ENCODE data around the gene ITGAE.
"Not testable (repeated sequence)": the region's sequence is repeated elsewhere in the genome, so short reads cannot be mapped to it uniquely, and the experiment has no call there.

Gene ITGAE

GRCh38 chr17:3729881-3730280 is 71.1 kb downstream of the ITGAE start:
- no peak for DNase-seq (ENCODE audit: low spot score)

GRCh38 chr17:3728099-3728498 is 72.9 kb downstream of the ITGAE start:
- not testable (repeated sequence) for DNase-seq (ENCODE audit: low spot score)

- DNase-seq (ENCODE audit: low spot score) = no peak
These were observed 73.9 kb downstream of the ITGAE start for GRCh38 chr17:3727041-3727440.

DNA sequence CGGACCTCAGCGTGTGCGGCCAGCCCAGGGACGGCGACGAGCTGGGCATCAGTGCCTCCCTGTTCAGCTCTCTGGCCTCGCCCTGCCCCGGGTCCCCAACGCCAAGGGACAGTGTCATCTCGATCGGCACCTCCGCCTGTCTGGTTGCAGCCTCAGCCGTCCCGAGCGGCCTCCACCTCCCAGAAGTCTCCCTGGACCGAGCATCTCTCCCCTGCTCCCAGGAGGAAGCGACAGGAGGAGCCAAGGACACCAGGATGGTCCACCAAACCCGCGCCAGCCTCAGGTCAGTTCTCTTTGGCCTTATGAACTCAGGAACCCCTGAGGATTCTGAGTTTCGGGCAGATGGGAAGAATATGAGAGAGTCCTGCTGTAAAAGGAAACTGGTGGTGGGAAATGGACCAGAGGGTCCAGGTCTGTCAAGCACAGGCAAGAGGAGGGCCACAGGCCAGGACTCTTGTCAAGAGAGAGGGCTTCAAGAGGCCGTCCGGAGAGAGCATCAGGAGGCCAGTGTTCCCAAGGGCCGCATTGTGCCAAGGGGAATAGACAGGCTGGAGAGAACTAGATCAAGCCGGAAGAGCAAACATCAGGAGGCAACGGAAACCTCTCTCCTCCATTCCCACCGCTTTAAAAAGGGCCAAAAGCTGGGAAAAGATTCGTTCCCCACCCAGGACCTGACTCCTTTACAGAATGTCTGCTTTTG is 76.5 kb downstream of the ITGAE start:
- DNase-seq (ENCODE audit: low spot score) = peak; percentile 22

DNA sequence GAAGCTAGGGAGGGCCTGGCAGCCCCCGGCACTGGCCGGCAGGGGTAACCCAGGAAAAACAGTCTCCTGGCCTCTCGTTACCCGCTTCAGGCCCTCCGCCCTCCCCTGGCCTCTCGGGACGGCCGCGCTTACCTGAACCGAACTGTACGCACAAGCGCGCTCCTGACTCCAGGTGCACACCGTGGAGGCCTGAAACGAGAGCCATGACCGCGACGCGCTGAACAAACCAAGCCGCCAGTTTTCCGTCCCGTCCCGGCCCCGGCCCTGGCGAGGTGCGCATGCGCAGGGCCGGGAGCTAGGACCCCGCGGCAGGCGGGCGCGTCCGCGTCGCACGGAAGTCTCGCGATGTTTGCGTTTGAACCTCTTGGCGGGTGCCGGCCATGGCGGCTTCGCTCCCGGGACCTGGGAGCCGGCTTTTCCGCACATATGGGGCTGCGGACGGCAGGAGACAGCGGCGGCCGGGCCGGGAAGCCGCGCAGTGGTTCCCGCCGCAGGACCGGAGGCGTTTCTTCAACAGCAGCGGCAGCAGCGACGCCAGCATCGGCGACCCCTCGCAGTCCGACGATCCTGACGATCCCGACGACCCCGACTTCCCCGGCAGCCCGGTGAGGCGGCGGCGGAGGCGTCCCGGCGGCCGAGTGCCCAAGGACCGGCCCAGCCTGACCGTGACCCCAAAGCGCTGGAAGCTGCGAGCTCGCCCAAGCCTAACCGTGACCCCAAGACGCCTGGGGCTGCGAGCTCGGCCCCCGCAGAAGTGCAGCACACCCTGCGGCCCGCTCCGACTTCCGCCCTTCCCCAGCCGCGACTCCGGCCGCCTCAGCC is 77.2 kb downstream of the ITGAE start, which contains the start of gene HASPIN:
TSS of gene HASPIN (plus strand) at position 348 of the 822 bp plus-strand sequence. CDS start at position 381, 33 bp downstream.
- DNase-seq (ENCODE audit: low spot score) = peak; percentile 100

- no peak for DNase-seq (ENCODE audit: low spot score)
These were observed 77.8 kb downstream of the ITGAE start for GRCh38 chr17:3723188-3723555.

GRCh38 chr17:3722716-3723115 is 78.3 kb downstream of the ITGAE start:
- peak; percentile 29 for DNase-seq (ENCODE audit: low spot score)

DNA sequence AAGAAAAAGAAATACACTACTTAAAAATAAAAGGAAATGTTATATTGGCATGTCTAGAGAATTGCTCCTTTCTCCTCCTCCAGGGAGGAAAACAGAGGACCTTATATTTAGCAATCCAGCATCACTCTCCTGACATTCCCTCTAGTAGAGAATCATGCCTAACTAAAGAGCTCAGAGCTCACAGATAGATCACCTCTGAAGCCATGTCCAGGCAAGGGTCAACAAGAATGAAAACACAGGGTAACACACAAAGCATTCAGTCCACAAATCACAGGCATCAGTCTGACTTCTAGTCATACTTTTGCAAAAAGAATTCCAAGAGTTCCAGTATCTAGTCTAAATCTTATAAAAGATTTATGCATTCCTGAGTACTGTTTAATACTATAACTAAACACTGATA is 81.7 kb downstream of the ITGAE start:
- no peak for DNase-seq (ENCODE audit: low spot score)

DNA sequence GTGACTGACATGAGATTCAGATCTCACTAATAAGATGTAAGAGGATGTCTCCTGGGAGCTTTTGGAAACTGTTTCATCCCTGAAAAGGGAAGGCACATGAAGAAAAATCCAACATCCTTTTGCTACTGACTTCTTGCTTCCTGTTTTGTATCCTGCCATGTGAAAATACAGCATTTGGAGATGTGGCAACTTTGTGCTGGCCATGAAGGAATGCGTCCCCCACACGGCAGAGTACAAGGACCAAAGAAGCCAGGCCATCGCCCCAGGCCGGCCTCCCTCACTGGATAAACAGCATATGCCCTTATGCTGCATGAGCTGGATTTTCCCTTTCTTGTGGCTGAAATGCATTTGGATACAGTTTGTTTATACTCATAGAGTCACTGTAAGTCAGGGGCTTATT is 82.8 kb downstream of the ITGAE start:
- no peak for DNase-seq (ENCODE audit: low spot score)

- no peak for DNase-seq (ENCODE audit: low spot score)
These were observed 85.7 kb downstream of the ITGAE start for GRCh38 chr17:3715296-3715695.

GRCh38 chr17:3712811-3713463 is 88.1 kb downstream of the ITGAE start:
- DNase-seq (ENCODE audit: low spot score) = no peak

GRCh38 chr17:3710951-3711383 is 90.0 kb downstream of the ITGAE start:
- no peak for DNase-seq (ENCODE audit: low spot score)

DNA sequence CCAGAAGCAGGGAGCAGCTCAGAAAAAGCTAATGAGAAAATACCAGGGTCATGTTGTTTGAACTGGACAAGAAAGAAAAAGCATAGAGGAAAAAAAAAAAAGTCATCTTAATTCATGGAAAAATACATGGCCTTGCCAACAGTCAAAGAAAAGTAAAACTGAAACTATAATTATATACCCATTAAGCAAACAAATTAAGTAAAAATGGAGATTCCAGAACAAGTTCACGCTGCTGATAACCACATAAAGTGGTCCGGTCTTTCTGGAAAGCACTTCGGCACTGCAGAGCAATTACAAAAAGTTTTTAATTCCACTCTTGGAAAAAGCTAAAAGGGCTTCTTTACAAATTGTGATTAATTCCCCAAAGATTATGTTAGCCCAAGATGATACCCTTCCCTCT is 92.6 kb downstream of the ITGAE start:
- DNase-seq (ENCODE audit: low spot score) = no peak

- not testable (repeated sequence) for DNase-seq (ENCODE audit: low spot score)
These were observed 95.3 kb downstream of the ITGAE start for GRCh38 chr17:3705718-3705984.

DNA sequence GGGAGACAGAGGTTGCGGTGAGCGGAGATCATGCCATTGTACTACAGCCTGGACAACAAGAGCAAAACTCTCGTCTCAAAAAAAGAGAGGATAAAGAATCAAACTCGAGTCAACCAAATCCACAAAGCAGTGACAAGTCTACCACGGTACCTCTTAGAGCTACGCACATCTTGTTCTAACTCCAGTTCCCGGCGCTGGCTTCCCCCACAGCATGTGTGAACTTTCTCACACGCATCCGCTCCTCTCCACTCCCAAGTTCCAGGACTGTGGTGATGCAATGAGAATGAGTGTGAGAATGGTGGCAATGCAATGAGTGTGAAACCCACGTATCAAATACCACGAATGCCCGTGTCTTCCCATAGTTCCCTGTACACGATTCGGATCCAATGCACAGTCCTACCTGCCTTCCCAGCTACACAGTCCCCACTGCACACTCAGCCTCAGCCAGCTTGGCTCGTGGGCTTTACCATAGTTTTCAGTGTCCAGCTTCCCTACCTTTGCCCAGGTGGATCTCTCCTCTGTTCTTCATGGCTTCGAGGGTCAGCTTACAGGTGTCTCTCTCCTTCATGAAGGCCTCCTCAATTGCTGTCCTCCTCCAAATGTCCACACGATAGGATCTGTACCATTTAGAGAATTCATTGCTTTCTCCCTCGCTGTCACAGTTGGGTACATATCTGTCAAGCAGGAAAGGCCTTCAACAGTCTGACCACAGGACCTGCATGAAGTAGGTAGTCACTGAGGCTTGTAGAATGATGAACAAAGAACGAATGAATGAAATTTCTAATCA is 95.9 kb downstream of the ITGAE start:
- DNase-seq (ENCODE audit: low spot score) = no peak

GRCh38 chr17:3702041-3702539 is 98.9 kb downstream of the ITGAE start:
- not testable (repeated sequence) for DNase-seq (ENCODE audit: low spot score)

DNA sequence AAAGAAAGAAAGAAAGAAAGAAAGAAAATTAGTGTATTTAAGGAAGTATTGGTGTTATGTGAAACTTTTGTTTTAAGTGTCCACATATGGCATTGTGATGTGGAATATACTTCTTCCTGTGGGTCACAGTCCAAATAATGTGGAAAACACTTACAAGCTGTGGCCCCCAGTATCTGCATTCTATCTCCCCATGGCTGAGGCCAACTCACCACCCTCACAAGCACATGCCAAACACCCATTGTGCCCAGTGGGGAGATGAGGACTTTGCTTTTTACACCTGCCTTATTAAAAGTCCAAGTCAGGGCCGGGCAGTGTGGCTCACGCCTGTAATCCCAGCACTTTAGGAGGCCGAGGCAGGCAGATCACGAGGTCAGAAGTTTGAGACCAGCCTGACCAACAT is 101.0 kb downstream of the ITGAE start:
- no peak for DNase-seq (ENCODE audit: low spot score)

DNA sequence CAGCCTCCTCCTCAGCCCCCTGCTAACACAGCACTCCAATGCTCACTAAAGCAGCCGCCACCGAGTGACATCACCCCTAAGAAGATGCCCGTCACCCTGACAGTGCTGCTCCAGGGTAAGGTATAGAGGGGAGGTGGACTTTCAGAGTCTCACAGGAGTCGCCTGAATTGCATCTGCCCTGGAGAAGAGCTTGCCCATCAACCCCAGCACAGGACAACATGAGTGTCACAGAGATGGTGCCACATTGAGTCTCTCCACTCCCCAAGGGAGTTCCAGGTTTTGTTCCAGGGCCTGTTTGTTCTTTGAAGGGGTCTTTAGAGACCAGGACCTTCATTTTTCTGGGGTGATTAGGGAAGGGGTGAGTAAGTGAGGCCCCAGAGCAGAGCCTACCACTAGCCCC is 102.8 kb downstream of the ITGAE start:
- DNase-seq (ENCODE audit: low spot score) = no peak

GRCh38 chr17:3697103-3697476 is 103.9 kb downstream of the ITGAE start:
- DNase-seq (ENCODE audit: low spot score) = no peak

DNA sequence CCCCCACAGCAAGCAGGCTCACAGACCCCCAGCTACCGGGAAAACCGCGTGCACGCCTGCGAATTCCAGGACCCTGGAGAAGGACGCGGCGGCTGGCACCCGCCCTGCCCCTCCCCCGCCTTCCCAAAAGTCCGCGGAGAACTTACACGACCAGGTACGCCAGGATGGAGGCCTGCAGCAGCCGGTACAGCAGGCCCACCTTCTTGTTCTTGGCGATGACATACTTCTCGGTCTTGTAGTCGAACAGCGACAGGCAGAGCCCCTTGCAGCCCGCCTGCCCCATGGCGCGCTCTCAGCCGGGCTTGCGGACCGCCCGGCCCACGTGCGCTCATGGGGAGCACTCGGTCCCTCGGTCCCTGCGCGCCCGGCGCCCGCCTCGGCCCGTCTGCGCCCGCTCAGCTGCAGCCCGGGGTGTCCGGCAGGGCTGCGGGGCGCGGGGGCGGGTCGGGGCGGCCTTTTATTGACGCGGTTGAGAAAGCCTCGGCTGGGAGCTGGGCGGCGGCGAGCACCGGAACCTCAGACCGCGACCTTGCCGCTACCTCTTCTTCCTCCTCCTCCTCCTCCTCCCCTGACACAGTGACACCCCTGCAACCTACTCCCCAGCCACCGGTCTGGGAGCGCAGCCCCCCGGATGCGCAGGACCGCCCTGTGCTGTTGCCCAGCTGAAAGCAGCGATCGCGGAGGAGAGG is 105.1 kb downstream of the ITGAE start, which contains the start of gene P2RX5:
TSS of gene P2RX5 (minus strand) at position 433 of the 689 bp plus-strand sequence. CDS start at position 283, 150 bp downstream.
- peak; percentile 62 for DNase-seq (ENCODE audit: low spot score)

GRCh38 chr17:3695129-3695722 is 105.8 kb downstream of the ITGAE start:
- DNase-seq (ENCODE audit: low spot score) = peak; percentile 45
